Caco-2 (cell line): Measurements from ENCODE around the gene EXOC2. TPM values are rescaled to one million over a fixed set of nuclear protein-coding genes. Genes with fewer than 3 reads are reported as not detected.

Source experiments
- BruUV-seq: library from RNA; stranded (reverse); fragments of 400-500 nt; replicated peaks from 2 replicates; lab custom pipeline; 2021; lab: Mats Ljungman, UMichigan
- CTCF ChIA-PET: fragments of 300-600 bp; sonication (Branson Sonifier 250); formaldehyde crosslinking; loops from one replicate; lab custom pipeline; 2022; ENCODE audit warnings: antibody characterized with exemption; lab: Charles Lee
- POLR2A ChIA-PET: fragments of 300-600 bp; sonication (Branson Sonifier 250); formaldehyde crosslinking; loops from one replicate; lab custom pipeline; 2022; ENCODE audit warnings: antibody characterized with exemption; lab: Charles Lee
- DNase-seq, 2 experiments: peaks; one replicate each; pipeline versions ENCODE4 v3.0.0 to v3.0.0-alpha.2; 2020 to 2022
- H3K27me3 ChIP-seq: replicated peaks from 2 replicates; pipeline ENCODE4 v1.6.0; 2011; ENCODE audit warnings: low read length; ENCODE audit not compliant: control insufficient read depth, insufficient read depth
- H3K36me3 ChIP-seq: 2 replicates; pipeline ENCODE4 v1.5.1; 2011; ENCODE audit warnings: low read length; ENCODE audit not compliant: control insufficient read depth, insufficient read depth
- H3K4me1 ChIP-seq: fragments of 250-450 bp; sonication (Bioruptor Pico); 2 replicates; pipeline ENCODE4 v1.5.1; 2020; ENCODE audit warnings: mild to moderate bottlenecking
- H3K4me3 ChIP-seq: 2 replicates; pipeline ENCODE4 v1.5.1; 2011; ENCODE audit warnings: low read depth, mild to moderate bottlenecking, control low read depth, low read length
- H3K9me3 ChIP-seq: fragments of 250-450 bp; sonication (Bioruptor Pico); 2 replicates; pipeline ENCODE4 v1.5.1; 2020; ENCODE audit warnings: mild to moderate bottlenecking, moderate library complexity
- H3K27ac Mint-ChIP-seq: one replicate; pipeline ENCODE4 v1.8.0; 2022; ENCODE audit warnings: mixed read lengths; ENCODE audit not compliant: unreplicated experiment
- H3K27me3 Mint-ChIP-seq: one replicate; pipeline ENCODE4 v1.8.0; 2022; ENCODE audit warnings: mixed read lengths; ENCODE audit not compliant: insufficient read depth, unreplicated experiment
- H3K36me3 Mint-ChIP-seq: one replicate; pipeline ENCODE4 v1.8.0; 2022; ENCODE audit warnings: mild to moderate bottlenecking, mixed read lengths; ENCODE audit not compliant: insufficient read depth, unreplicated experiment
- H3K4me1 Mint-ChIP-seq: one replicate; pipeline ENCODE4 v1.8.0; 2022; ENCODE audit warnings: low read depth, mixed read lengths; ENCODE audit not compliant: unreplicated experiment
- H3K4me3 Mint-ChIP-seq: one replicate; pipeline ENCODE4 v1.8.0; 2022; ENCODE audit warnings: mild to moderate bottlenecking, moderate library complexity, mixed read lengths; ENCODE audit not compliant: unreplicated experiment
- H3K9me3 Mint-ChIP-seq: one replicate; pipeline ENCODE4 v1.8.0; 2022; ENCODE audit warnings: mixed read lengths; ENCODE audit not compliant: unreplicated experiment
- intact Hi-C: fragments of 100-400 bp; cut with micrococcal nuclease; formaldehyde crosslinking; loops from one replicate; pipeline ENCODE4 v1.10.0; 2022; ENCODE audit not compliant: unreplicated experiment
- total RNA-seq: library from RNA; stranded (reverse); gene quantifications from 2 replicates; pipeline ENCODE4 v1.2.3, GENCODE V29; 2022
- TF ChIP-seq, protein P1 (sequence below), 2 experiments: fragments of 200-600 bp in 1 of 2; IDR thresholded peaks; 1 replicate in 1 of 2; 2 replicates in 1 of 2; pipeline versions ENCODE4 v1.5.1 to v1.8.0; 2011 to 2022; ENCODE audit warnings: antibody characterized with exemption in 1 of 2, control low read depth in 1 of 2, inconsistent platforms in 1 of 2, low read depth in 1 of 2, low read length in 1 of 2, mild to moderate bottlenecking in 1 of 2, moderate library complexity in 1 of 2; ENCODE audit not compliant: insufficient read depth in 1 of 2, severe bottlenecking in 1 of 2, unreplicated experiment in 1 of 2

EXOC2 gene
- total RNA-seq, 1 experiment from 2014 or later: 21.4 TPM

DNA sequence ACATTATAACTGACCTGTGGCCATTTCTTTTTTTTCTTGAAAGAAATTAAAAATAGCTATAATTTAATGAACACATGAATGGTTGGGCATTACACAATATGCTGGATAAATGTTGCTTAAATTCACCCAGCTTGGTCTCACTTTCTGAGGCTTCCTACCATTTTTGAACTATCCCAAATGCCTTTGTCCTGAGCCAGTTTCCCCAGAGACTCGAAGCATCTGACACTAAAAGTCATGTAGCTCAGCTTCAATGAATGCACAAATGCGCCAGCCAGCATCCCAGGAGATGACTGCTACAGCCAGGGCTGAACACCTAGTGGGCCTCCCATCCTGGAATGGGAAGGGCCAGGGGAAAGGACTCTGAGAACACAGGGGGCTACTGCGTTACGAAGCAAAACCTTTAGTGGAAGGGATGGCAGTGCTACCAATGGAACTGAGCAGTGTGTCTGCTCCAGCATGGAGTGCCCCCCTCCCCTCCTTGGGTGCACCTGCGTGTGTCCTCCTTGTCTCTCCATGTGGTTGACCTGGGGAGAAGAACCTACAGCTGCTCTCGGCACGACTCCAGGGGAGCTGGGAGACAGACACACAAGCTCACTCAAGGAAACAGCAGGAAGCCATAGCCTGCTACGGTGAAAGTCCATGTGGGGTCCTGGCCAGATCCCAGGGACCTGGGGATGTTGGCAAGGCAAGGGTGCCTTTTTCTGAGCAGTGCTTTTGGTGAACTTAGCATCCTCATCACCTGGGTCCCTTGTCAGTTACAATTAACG is 240.5 kb downstream of the EXOC2 start:
- no peak overlapping the region for H3K27ac Mint-ChIP-seq
- Histone ChIP-seq H3K9me3 (no peaks in the 10 kb centered on the region), H3K36me3 (no peaks in the 10 kb centered on the region), H3K4me1 (no peaks in the 10 kb centered on the region), H3K27me3 (no peaks in the 10 kb centered on the region; the same call in 1 of the 2 replicates), H3K4me3 (no peak overlapping the region)
- POLR2A ChIA-PET: no interaction called here
- TF ChIP-seq, protein P1, sequence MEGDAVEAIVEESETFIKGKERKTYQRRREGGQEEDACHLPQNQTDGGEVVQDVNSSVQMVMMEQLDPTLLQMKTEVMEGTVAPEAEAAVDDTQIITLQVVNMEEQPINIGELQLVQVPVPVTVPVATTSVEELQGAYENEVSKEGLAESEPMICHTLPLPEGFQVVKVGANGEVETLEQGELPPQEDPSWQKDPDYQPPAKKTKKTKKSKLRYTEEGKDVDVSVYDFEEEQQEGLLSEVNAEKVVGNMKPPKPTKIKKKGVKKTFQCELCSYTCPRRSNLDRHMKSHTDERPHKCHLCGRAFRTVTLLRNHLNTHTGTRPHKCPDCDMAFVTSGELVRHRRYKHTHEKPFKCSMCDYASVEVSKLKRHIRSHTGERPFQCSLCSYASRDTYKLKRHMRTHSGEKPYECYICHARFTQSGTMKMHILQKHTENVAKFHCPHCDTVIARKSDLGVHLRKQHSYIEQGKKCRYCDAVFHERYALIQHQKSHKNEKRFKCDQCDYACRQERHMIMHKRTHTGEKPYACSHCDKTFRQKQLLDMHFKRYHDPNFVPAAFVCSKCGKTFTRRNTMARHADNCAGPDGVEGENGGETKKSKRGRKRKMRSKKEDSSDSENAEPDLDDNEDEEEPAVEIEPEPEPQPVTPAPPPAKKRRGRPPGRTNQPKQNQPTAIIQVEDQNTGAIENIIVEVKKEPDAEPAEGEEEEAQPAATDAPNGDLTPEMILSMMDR (IDR thresholded peaks at IDR 0.05; ENCODE audit: insufficient read depth in 1 of 2, low read depth in 1 of 2, low read length in 1 of 2, severe bottlenecking in 1 of 2, unreplicated experiment in 1 of 2): no peak
- CTCF ChIA-PET: no interaction called here
- no TSS peak for BruUV-seq
- H3K4me3 Mint-ChIP-seq: no peak overlapping the region
- H3K9me3 Mint-ChIP-seq: no peaks in the 10 kb centered on the region
- intact Hi-C loops: no loop called here
- no peaks in the 10 kb centered on the region for H3K36me3 Mint-ChIP-seq
- no peak for DNase-seq
- peaks cover 19% of the 10 kb centered on the region for H3K27me3 Mint-ChIP-seq
- H3K4me1 Mint-ChIP-seq: no peaks in the 10 kb centered on the region

DNA sequence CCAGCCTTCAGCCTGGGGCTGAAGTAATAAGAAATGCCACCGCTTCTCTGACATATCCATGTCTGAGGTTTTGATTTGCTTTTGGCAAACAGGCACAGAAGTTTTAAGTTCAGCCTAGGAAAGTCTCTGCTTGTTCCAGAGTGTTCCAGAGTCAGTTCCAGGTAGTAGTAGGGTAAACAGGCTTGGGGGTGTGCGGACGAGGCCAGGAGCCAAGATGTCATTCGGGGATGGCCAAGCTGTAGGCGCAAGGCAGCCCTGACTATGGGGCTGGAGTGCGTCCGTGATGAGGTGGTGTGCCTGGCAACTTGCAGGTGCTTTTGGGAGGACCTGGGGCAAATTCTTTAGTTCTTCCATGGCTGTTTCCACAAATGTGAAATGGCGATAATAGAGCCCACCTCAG is 241.1 kb downstream of the EXOC2 start:
- no TSS peak for BruUV-seq
- Mint-ChIP-seq H3K27me3 (peaks cover 15% of the 10 kb centered on the region), H3K36me3 (no peaks in the 10 kb centered on the region), H3K27ac (no peak overlapping the region), H3K4me3 (no peak overlapping the region), H3K4me1 (no peaks in the 10 kb centered on the region), H3K9me3 (no peaks in the 10 kb centered on the region)
- ChIA-PET POLR2A (no interaction called here), CTCF (no interaction called here)
- Histone ChIP-seq H3K9me3 (no peaks in the 10 kb centered on the region), H3K4me3 (no peak overlapping the region), H3K27me3 (no peaks in the 10 kb centered on the region; the same call in 1 of the 2 replicates), H3K36me3 (no peaks in the 10 kb centered on the region), H3K4me1 (no peaks in the 10 kb centered on the region)
- TF ChIP-seq, protein P1 (IDR thresholded peaks at IDR 0.05; ENCODE audit: insufficient read depth in 1 of 2, low read depth in 1 of 2, low read length in 1 of 2, severe bottlenecking in 1 of 2, unreplicated experiment in 1 of 2): no peak
- intact Hi-C loops: no loop called here
- no peak for DNase-seq

DNA sequence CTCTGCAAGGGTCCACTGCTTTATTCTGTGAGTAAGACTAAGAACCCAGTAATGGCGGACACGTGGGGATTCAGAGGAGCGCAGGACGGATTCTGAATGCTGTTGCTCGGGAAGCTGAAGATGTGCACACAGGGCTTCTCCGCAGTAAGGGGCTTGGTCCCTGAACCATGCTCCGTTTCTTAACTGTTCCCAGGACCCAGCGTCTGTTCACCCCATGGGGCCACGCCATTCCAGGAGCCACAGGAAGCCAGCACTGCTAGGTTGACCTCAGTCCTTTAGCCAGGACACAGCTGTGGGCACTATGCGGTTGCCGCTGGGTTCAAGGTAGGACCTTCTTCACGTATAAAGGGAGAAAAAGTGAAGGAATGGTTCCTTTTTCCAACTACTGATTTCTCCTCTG is 241.6 kb downstream of the EXOC2 start:
- Mint-ChIP-seq H3K9me3 (no peaks in the 10 kb centered on the region), H3K4me3 (no peak overlapping the region), H3K36me3 (no peaks in the 10 kb centered on the region), H3K4me1 (no peaks in the 10 kb centered on the region), H3K27me3 (peaks cover 13% of the 10 kb centered on the region), H3K27ac (no peak overlapping the region)
- CTCF ChIA-PET: no interaction called here
- DNase-seq: no peak
- intact Hi-C loops: no loop called here
- no peak overlapping the region for H3K4me3 ChIP-seq
- no peaks in the 10 kb centered on the region; the same call in 1 of the 2 replicates for H3K27me3 ChIP-seq
- H3K4me1 ChIP-seq: no peaks in the 10 kb centered on the region
- no peaks in the 10 kb centered on the region for H3K36me3 ChIP-seq
- no peaks in the 10 kb centered on the region for H3K9me3 ChIP-seq
- TF ChIP-seq, protein P1 (IDR thresholded peaks at IDR 0.05; ENCODE audit: insufficient read depth in 1 of 2, low read depth in 1 of 2, low read length in 1 of 2, severe bottlenecking in 1 of 2, unreplicated experiment in 1 of 2): no peak
- no TSS peak for BruUV-seq
- POLR2A ChIA-PET: no interaction called here
